Suprapubic skin (tissue), 3 donors: ENCODE data around the gene EGLN2.

Source experiments
- CTCF ChIP-seq, 2 donors: fragments of 200-600 bp in 1 of 2; fragments of 450-650 bp in 1 of 2; sonication (generic) in 1 of 2; IDR thresholded peaks; one replicate each; pipeline ENCODE4 v1.5.1; 2016 to 2019; ENCODE audit warnings: antibody characterized with exemption in 2 of 2, mild to moderate bottlenecking in 1 of 2, moderate library complexity in 1 of 2
- POLR2A ChIP-seq, 2 donors: fragments of 450-650 bp; IDR thresholded peaks; one replicate each; pipeline ENCODE4 v1.6.1; 2017; ENCODE audit warnings: antibody characterized with exemption in 2 of 2, mild to moderate bottlenecking in 2 of 2, moderate library complexity in 2 of 2

GRCh38 chr19:40754611-40755247 lies 44.3 kb upstream of the EGLN2 start:
- TF ChIP-seq CTCF (IDR thresholded peaks at IDR 0.05): no peak
- TF ChIP-seq POLR2A (IDR thresholded peaks at IDR 0.05): no peak
